ENCODE results near the gene BCAP29. TPM values are rescaled to one million over a fixed set of nuclear protein-coding genes. Genes with fewer than 3 reads are reported as not detected.

BCAP29 gene
- total and polyA plus RNA-seq, 9 of the 15 experiments (the other 6 are each of a cell fraction or from before 2014, with no cell fraction given), result 63.4 to 137 (median 79.7) TPM

DNA sequence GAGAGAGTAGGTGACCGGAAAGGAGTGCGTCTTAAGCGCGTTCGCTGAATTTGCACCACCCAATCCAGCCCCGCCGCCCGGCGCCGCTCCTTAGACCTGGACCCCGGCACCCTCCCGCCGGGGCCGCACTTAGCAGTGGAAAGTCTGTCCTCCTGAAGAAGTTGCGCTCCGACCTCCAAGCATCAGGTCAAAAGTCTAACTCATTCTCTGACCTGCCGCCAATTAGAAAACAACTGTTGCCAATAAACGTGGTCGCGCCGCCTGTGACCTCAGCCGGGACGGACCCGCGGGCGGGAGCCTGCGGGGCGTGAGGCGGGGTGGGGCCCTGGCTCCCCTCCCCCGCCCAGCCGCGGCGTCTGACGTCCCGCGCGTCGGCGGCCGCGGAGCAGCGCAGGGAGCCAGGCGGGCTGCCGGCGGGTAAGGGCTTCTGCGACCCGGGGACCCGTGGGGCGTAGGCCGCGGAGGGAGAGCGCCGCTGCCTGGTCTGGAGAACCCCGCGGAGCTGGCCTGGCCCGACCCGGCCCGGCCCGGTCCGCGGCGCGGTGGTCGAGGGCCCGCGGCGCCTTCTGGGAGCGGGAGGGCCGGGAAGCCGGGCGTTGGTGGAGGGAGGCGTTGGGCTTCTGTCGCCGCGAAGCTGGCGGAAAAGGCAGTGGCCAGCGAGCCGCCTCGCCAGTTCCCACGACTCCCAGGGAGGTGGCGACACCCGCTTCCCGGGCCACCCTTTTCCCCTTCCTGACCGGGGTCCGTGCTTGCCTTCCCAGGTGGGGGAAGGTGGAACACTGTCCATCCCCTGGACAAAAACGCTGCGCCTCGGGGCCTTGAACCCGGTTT, at the start of gene BCAP29 (continued):
- TF ChIP-seq, protein P1, sequence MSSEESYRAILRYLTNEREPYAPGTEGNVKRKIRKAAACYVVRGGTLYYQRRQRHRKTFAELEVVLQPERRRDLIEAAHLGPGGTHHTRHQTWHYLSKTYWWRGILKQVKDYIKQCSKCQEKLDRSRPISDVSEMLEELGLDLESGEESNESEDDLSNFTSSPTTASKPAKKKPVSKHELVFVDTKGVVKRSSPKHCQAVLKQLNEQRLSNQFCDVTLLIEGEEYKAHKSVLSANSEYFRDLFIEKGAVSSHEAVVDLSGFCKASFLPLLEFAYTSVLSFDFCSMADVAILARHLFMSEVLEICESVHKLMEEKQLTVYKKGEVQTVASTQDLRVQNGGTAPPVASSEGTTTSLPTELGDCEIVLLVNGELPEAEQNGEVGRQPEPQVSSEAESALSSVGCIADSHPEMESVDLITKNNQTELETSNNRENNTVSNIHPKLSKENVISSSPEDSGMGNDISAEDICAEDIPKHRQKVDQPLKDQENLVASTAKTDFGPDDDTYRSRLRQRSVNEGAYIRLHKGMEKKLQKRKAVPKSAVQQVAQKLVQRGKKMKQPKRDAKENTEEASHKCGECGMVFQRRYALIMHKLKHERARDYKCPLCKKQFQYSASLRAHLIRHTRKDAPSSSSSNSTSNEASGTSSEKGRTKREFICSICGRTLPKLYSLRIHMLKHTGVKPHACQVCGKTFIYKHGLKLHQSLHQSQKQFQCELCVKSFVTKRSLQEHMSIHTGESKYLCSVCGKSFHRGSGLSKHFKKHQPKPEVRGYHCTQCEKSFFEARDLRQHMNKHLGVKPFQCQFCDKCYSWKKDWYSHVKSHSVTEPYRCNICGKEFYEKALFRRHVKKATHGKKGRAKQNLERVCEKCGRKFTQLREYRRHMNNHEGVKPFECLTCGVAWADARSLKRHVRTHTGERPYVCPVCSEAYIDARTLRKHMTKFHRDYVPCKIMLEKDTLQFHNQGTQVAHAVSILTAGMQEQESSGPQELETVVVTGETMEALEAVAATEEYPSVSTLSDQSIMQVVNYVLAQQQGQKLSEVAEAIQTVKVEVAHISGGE (CRISPR knock-in tag; IDR thresholded peaks at IDR 0.05), result peak in 2 of 3 experiments; percentile 5 to 84; a peak in 2 of 6 replicates
- TF ChIP-seq XRCC4 (IDR thresholded peaks at IDR 0.05; ENCODE audit: extremely low read depth, insufficient read depth, insufficient read length) (no peak), RBBP5 (IDR thresholded peaks at IDR 0.05; ENCODE audit: borderline replicate concordance, insufficient read depth, low read length, poor library complexity, severe bottlenecking) (peak; percentile 98), NRF1 (conservative IDR thresholded peaks at IDR 0.05 in 1 of 2, IDR thresholded peaks at IDR 0.05 in 1 of 2) (peak; percentile 75 to 80; a peak in 3 of 4 replicates), POLR3G (IDR thresholded peaks at IDR 0.05; ENCODE audit: extremely low read depth, insufficient read length, insufficient replicate concordance) (no peak), VEZF1 (CRISPR knock-in tag; IDR thresholded peaks at IDR 0.05) (peak; percentile 98), MCM7 (IDR thresholded peaks at IDR 0.05) (no peak), ARHGAP35 (IDR thresholded peaks at IDR 0.05; ENCODE audit: partially characterized antibody) (peak; percentile 12), TRIM25 (IDR thresholded peaks at IDR 0.05; ENCODE audit: borderline replicate concordance) (0 out of 2 replicates have a peak, but pooled peaks have one; percentile 46), ZNF263 (CRISPR knock-in tag; IDR thresholded peaks at IDR 0.05; ENCODE audit: borderline replicate concordance) (no peak; the same call in 1 of the 2 replicates), NCOA4 (IDR thresholded peaks at IDR 0.05; ENCODE audit: partially characterized antibody) (no peak), ELK1 (CRISPR knock-in tag; IDR thresholded peaks at IDR 0.05) (no peak), ATF1 (CRISPR knock-in tag; IDR thresholded peaks at IDR 0.05) (peak; percentile 71; the same call in 1 of the 2 replicates), ATF1 (tag; IDR thresholded peaks at IDR 0.05) (peak; percentile 98)
- TF ChIP-seq, protein P2, sequence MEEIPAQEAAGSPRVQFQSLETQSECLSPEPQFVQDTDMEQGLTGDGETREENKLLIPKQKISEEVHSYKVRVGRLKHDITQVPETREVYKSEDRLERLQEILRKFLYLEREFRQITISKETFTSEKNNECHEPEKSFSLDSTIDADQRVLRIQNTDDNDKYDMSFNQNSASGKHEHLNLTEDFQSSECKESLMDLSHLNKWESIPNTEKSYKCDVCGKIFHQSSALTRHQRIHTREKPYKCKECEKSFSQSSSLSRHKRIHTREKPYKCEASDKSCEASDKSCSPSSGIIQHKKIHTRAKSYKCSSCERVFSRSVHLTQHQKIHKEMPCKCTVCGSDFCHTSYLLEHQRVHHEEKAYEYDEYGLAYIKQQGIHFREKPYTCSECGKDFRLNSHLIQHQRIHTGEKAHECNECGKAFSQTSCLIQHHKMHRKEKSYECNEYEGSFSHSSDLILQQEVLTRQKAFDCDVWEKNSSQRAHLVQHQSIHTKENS (CRISPR knock-in tag; IDR thresholded peaks at IDR 0.05), result no peak
